T47D (cell line): Measurements from ENCODE around the gene SBNO2.
"Not testable (repeated sequence)": the region's sequence is repeated elsewhere in the genome, so short reads cannot be mapped to it uniquely, and the experiment has no call there.

ENCODE experiments used
- DNase-seq, 2 experiments: peaks; one replicate each; pipeline versions ENCODE4 v3.0.0 to v3.0.0-alpha.2; 2011 to 2012; ENCODE audit warnings: low read depth in 1 of 2, low spot score in 1 of 2
- JUND ChIP-seq: IDR thresholded peaks from 2 replicates; pipeline ENCODE4 v1.6.1; 2012; ENCODE audit warnings: low read depth
- in situ Hi-C: cut with HindIII; loops from 2 replicates; pipeline ENCODE4 v1.10.0; 2016; ENCODE audit warnings: low sequenced_read_pairs, low pct_unique_long_range_greater_than_20kb

SBNO2 gene

GRCh38 chr19:1129535-1129934 is 44.5 kb downstream of the SBNO2 start:
- no peak for DNase-seq
- in situ Hi-C loops = no loop called here
- no peak for TF ChIP-seq JUND

- DNase-seq, in situ Hi-C loops: not testable (repeated sequence)
Measured at GRCh38 chr19:1129084-1129483, 45.0 kb downstream of the SBNO2 start.

- DNase-seq = no peak
- in situ Hi-C loops = no loop called here
- TF ChIP-seq JUND = no peak
Measured at GRCh38 chr19:1128106-1128505, 46.0 kb downstream of the SBNO2 start.

GRCh38 chr19:1126984-1127760 is 46.9 kb downstream of the SBNO2 start:
- DNase-seq = no peak
- TF ChIP-seq JUND = no peak
- in situ Hi-C loops = no loop called here

GRCh38 chr19:1125601-1126467 is 48.2 kb downstream of the SBNO2 start:
- TF ChIP-seq JUND = no peak
- in situ Hi-C loops = no loop called here
- no peak for DNase-seq

- TF ChIP-seq JUND = no peak
- DNase-seq = no peak
- in situ Hi-C loops = no loop called here
Measured at GRCh38 chr19:1123885-1124677, 50.0 kb downstream of the SBNO2 start.

- no peak for TF ChIP-seq JUND
- DNase-seq = no peak
- in situ Hi-C loops = no loop called here
Measured at GRCh38 chr19:1123381-1123780, 50.7 kb downstream of the SBNO2 start.

GRCh38 chr19:1122972-1123363 is 51.1 kb downstream of the SBNO2 start:
- peak; percentile 77 to 86 for DNase-seq
- in situ Hi-C loops = no loop called here
- no peak for TF ChIP-seq JUND

- no peak for TF ChIP-seq JUND
- DNase-seq = no peak
- in situ Hi-C loops = no loop called here
Measured at GRCh38 chr19:1122021-1122971, 51.8 kb downstream of the SBNO2 start.

GRCh38 chr19:1121395-1121794 is 52.7 kb downstream of the SBNO2 start:
- no peak for TF ChIP-seq JUND
- in situ Hi-C loops = no loop called here
- DNase-seq = no peak

GRCh38 chr19:1119475-1120217 is 54.4 kb downstream of the SBNO2 start:
- no peak for DNase-seq
- in situ Hi-C loops = no loop called here
- no peak for TF ChIP-seq JUND

GRCh38 chr19:1118999-1119398 is 55.1 kb downstream of the SBNO2 start:
- TF ChIP-seq JUND = no peak
- no peak for DNase-seq
- in situ Hi-C loops = no loop called here
